SK-N-SH (cell line): ENCODE results near the gene PTPN18. TPM values are rescaled to one million over a fixed set of nuclear protein-coding genes. Genes with fewer than 3 reads are reported as not detected.
"Not testable (repeated sequence)": the region's sequence is repeated elsewhere in the genome, so short reads cannot be mapped to it uniquely, and the experiment has no call there.

Source experiments
- CTCF ChIA-PET: fragments of 300-600, 350-600 bp; formaldehyde crosslinking; extraction: SDS; loops from one replicate; lab custom pipeline; 2021; lab: Yijun Ruan, JAX
- POLR2A ChIA-PET: fragments of 350-600 bp; sonication (Branson Sonifier 250); formaldehyde crosslinking; extraction: SDS; loops from one replicate; lab custom pipeline; 2020; ENCODE audit warnings: antibody characterized with exemption, inconsistent platforms; lab: Yijun Ruan, JAX
- DNase-seq: peaks from one replicate; pipeline ENCODE4 v3.0.0; 2012
- H2AFZ ChIP-seq: fragments of 200-600 bp; sonication (generic); 2 replicates; pipeline ENCODE4 v1.8.1; 2016; ENCODE audit warnings: antibody characterized with exemption, mild to moderate bottlenecking, low read depth
- H3F3A ChIP-seq: fragments of 200-600 bp; sonication (generic); replicated peaks from 2 replicates; pipeline ENCODE3; 2016; ENCODE audit warnings: antibody characterized with exemption, mild to moderate bottlenecking; ENCODE audit not compliant: insufficient read depth
- H3K27ac ChIP-seq, 2 experiments: fragments of 200-500 bp in 1 of 2; fragments of 200-600 bp in 1 of 2; sonication (Bioruptor generic) in 1 of 2; sonication (generic), shearing (Covaris generic) in 1 of 2; 2 replicates each; pipeline versions ENCODE4 v1.5.1 to v1.6.1; 2014 to 2016; ENCODE audit warnings: low read depth in 2 of 2, inconsistent platforms in 1 of 2, low read length in 1 of 2, mild to moderate bottlenecking in 1 of 2, mixed read lengths in 1 of 2
- H3K27me3 ChIP-seq: fragments of 200-600 bp; sonication (generic), shearing (Covaris generic); 2 replicates; pipeline ENCODE4 v1.6.1; 2016; ENCODE audit warnings: mixed run types; ENCODE audit not compliant: insufficient read depth
- H3K36me3 ChIP-seq, 2 experiments: fragments of 200-500 bp in 1 of 2; fragments of 200-600 bp in 1 of 2; sonication (Bioruptor generic) in 1 of 2; sonication (generic) in 1 of 2; replicated peaks in 1 of 2; 2 replicates each; pipeline versions ENCODE3 to v1.5.1; 2014 to 2016; ENCODE audit warnings: low read length in 1 of 2, mild to moderate bottlenecking in 1 of 2; ENCODE audit not compliant: insufficient read depth in 2 of 2, control insufficient read depth in 1 of 2
- H3K4me1 ChIP-seq, 2 experiments: fragments of 200-500 bp in 1 of 2; fragments of 200-600 bp in 1 of 2; sonication (Bioruptor generic) in 1 of 2; sonication (generic), shearing (Covaris generic) in 1 of 2; 2 replicates each; pipeline versions ENCODE4 v1.5.1 to v1.6.1; 2014 to 2016; ENCODE audit warnings: low read depth in 1 of 2, low read length in 1 of 2, mixed run types in 1 of 2; ENCODE audit not compliant: insufficient read depth in 2 of 2, control insufficient read depth in 1 of 2
- H3K4me2 ChIP-seq: fragments of 200-600 bp; sonication (generic), shearing (Covaris generic); 2 replicates; pipeline ENCODE4 v1.6.1; 2017; ENCODE audit warnings: mixed run types
- H3K4me3 ChIP-seq, 2 experiments: fragments of 200-500 bp in 1 of 2; fragments of 200-600 bp in 1 of 2; sonication (Bioruptor generic) in 1 of 2; sonication (generic), shearing (Covaris generic) in 1 of 2; 2 replicates each; pipeline versions ENCODE4 v1.5.1 to v1.8.1; 2014 to 2016; ENCODE audit warnings: low read depth in 2 of 2, inconsistent platforms in 1 of 2, low read length in 1 of 2, mild to moderate bottlenecking in 1 of 2, mixed read lengths in 1 of 2, moderate library complexity in 1 of 2
- H3K79me2 ChIP-seq: fragments of 200-600 bp; sonication (generic); 2 replicates; pipeline ENCODE4 v1.8.1; 2017; ENCODE audit warnings: mild to moderate bottlenecking; ENCODE audit not compliant: insufficient read depth
- H3K9ac ChIP-seq: fragments of 200-600 bp; sonication (generic); 2 replicates; pipeline ENCODE4 v1.6.1; 2017; ENCODE audit warnings: mixed run types
- H3K9me2 ChIP-seq: fragments of 200-600 bp; sonication (generic); 2 replicates; pipeline ENCODE4 v1.6.1; 2017; ENCODE audit warnings: mixed run types
- H3K9me3 ChIP-seq: fragments of 200-600 bp; sonication (generic); 2 replicates; pipeline ENCODE4 v1.6.1; 2017; ENCODE audit warnings: mixed run types, mild to moderate bottlenecking, moderate library complexity
- H4K20me1 ChIP-seq: fragments of 200-600 bp; sonication (generic); 2 replicates; pipeline ENCODE4 v1.6.1; 2017; ENCODE audit warnings: mild to moderate bottlenecking, mixed run types; ENCODE audit not compliant: insufficient read depth
- EP300 ChIP-seq, 2 experiments: IDR thresholded peaks; 2 replicates each; pipeline versions ENCODE4 v1.4.0 to v1.6.1; 2012; ENCODE audit warnings: borderline replicate concordance in 1 of 2, low read depth in 1 of 2, low read length in 1 of 2
- GATA2 ChIP-seq: sonication (generic); formaldehyde crosslinking; IDR thresholded peaks from 2 replicates; pipeline ENCODE4 v1.5.0; 2020; ENCODE audit warnings: mild to moderate bottlenecking, missing genetic modification reagents
- MXI1 ChIP-seq: IDR thresholded peaks from 2 replicates; pipeline ENCODE4 v1.6.1; 2012; ENCODE audit warnings: mild to moderate bottlenecking, low read depth, low read length, improper control_type of control experiment
- NRF1 ChIP-seq: IDR thresholded peaks from 2 replicates; pipeline ENCODE4 v1.6.1; 2012; ENCODE audit warnings: low read depth, mild to moderate bottlenecking, low read length
- RAD21 ChIP-seq: IDR thresholded peaks from 2 replicates; pipeline ENCODE4 v1.6.1; 2012; ENCODE audit warnings: mild to moderate bottlenecking, low read length
- WGBS: methylation state at CpG from one replicate; pipeline ENCODE4 v1.1.6; 2017; ENCODE audit warnings: low lambda C conversion rate; 5-methylcytosine and 5-hydroxymethylcytosine counted together
- polyA plus RNA-seq, 3 experiments: library from polyadenylated mRNA; depleted of rRNA; stranded (reverse); fragments of >200 nt; gene quantifications; 2 replicates each; pipeline ENCODE4 v1.2.3, GENCODE V29; 2012
- TF ChIP-seq, protein P1 (sequence below): IDR thresholded peaks from 2 replicates; pipeline ENCODE4 v1.4.0; 2012; ENCODE audit warnings: low read depth, borderline replicate concordance

The PTPN18 gene
- polyA plus RNA-seq, 1 of the 3 experiments (the other 2 are of a cell fraction) = 30.4 TPM

DNA sequence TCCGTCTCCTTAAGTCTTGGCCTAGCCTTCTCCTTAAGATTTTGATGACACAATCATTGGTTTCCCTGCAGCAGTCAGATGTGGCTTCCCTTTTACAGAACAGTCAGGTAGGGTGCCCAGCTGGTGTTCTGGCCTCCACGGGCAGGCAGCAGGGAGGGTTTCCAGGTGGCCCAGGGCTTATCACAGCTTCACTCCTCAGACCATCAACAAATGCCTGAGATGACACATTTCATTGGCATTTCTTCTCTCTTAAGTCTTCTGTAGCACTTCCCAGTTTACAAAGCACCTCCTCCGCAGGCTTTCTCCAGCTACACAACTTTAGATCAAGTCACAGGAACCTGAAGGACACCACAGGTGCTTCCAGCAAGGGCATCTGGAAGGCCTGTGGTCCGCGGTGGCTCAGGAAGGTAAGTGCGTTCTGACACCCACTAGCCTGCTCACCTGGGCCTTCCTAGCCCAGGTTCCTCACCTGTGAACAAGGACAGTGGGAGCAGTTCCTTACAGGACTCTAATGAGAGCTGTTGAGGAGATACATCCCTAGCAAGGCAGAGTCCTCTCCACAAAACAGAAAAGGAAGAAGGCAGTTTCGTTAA, 37.6 kb downstream of the PTPN18 start:
- CTCF ChIA-PET = interaction anchor here (1.4 kb wide), 1 partner anchor 20 kb away, joined by 4 read pairs; no protein-coding TSS in a partner anchor

DNA sequence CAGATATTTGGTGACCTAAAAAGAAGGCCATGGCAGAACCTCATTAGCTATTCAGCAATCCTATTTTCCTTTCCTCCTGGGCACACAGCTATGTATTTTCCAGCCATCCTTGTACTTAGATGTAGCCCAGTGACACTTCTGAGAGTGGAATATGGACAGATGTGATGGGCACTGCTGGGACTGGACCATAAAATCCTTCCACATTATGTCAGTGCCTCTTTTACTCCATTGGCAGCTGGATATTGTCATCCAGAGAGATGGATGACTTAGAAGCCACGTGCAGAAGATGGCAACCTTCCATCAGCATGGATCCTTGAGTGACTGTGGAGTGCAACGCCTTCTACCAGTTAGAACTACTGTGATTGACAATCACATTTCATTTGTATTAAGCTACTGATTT, 50.4 kb downstream of the PTPN18 start:
- H3K27ac ChIP-seq, H2AFZ ChIP-seq, H3K4me2 ChIP-seq, H3F3A ChIP-seq, CTCF ChIA-PET, H3K9me3 ChIP-seq, DNase-seq, H3K9me2 ChIP-seq, H3K4me1 ChIP-seq, H4K20me1 ChIP-seq, H3K4me3 ChIP-seq, H3K9ac ChIP-seq, H3K36me3 ChIP-seq, POLR2A ChIA-PET, H3K27me3 ChIP-seq, H3K79me2 ChIP-seq: not testable (repeated sequence)
- WGBS = no CpG with 5 or more reads among the region's 2 CpGs

More for the DNA sequence above, 37.6 kb downstream of the PTPN18 start:
- H3K4me3 ChIP-seq = no peak overlapping the region
- H4K20me1 ChIP-seq = no peaks in the 10 kb centered on the region
- H3K27me3 ChIP-seq = no peaks in the 10 kb centered on the region
- H3F3A ChIP-seq = peaks cover 4% of the 10 kb centered on the region
- POLR2A ChIA-PET = no interaction called here
- H3K36me3 ChIP-seq = no peaks in the 10 kb centered on the region
- H3K79me2 ChIP-seq = no peaks in the 10 kb centered on the region
- no peak overlapping the region for H3K27ac ChIP-seq
- WGBS = 88% methylated on average over 7 of the region's 7 CpGs
- TF ChIP-seq, protein P1, sequence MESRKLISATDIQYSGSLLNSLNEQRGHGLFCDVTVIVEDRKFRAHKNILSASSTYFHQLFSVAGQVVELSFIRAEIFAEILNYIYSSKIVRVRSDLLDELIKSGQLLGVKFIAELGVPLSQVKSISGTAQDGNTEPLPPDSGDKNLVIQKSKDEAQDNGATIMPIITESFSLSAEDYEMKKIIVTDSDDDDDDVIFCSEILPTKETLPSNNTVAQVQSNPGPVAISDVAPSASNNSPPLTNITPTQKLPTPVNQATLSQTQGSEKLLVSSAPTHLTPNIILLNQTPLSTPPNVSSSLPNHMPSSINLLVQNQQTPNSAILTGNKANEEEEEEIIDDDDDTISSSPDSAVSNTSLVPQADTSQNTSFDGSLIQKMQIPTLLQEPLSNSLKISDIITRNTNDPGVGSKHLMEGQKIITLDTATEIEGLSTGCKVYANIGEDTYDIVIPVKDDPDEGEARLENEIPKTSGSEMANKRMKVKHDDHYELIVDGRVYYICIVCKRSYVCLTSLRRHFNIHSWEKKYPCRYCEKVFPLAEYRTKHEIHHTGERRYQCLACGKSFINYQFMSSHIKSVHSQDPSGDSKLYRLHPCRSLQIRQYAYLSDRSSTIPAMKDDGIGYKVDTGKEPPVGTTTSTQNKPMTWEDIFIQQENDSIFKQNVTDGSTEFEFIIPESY = no peak
- TF ChIP-seq RAD21 (no peak), GATA2 (CRISPR knock-in tag) (no peak), MXI1 (no peak), NRF1 (no peak), EP300 (IDR thresholded peaks at IDR 0.05; ENCODE audit: borderline replicate concordance in 1 of 2, low read depth in 1 of 2, low read length in 1 of 2) (no peak)
- DNase-seq = no peak
- H3K9me3 ChIP-seq = no peaks in the 10 kb centered on the region
- H3K4me2 ChIP-seq = no peak overlapping the region
- H2AFZ ChIP-seq = no peak overlapping the region
- no peak overlapping the region for H3K9ac ChIP-seq
- H3K4me1 ChIP-seq = peaks cover 0 to 10% of the 10 kb centered on the region in 2 experiments; a peak in 1 of 4 replicates
- H3K9me2 ChIP-seq = no peaks in the 10 kb centered on the region

DNA sequence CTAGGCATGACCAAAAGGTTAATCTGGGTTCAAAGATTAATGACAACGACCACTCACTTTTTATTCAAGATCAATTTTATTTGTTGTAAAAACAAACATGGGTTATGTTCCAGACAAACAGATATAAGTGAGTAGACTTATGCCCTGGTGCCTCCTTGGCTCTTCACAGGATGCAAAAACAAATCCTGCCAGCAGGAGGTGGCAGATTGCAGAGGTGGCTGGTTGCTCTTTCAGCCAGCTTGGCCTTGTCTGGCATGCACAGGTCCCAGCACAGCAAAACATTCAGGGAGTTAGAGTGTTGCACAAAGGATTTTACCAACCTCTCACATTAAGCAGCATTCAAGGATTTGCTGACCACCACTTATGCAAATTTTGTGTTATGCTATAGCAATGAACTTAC, 60.8 kb downstream of the PTPN18 start:
- H3K79me2 ChIP-seq, CTCF ChIA-PET, H3K36me3 ChIP-seq, H3K27me3 ChIP-seq, H3K9me3 ChIP-seq, H3K9ac ChIP-seq, H3K4me2 ChIP-seq, H3K4me3 ChIP-seq, H3F3A ChIP-seq, H4K20me1 ChIP-seq, DNase-seq, H3K4me1 ChIP-seq, POLR2A ChIA-PET, H2AFZ ChIP-seq, H3K9me2 ChIP-seq, H3K27ac ChIP-seq: not testable (repeated sequence)
- WGBS = 20% methylated on average over 1 of the region's 1 CpG

DNA sequence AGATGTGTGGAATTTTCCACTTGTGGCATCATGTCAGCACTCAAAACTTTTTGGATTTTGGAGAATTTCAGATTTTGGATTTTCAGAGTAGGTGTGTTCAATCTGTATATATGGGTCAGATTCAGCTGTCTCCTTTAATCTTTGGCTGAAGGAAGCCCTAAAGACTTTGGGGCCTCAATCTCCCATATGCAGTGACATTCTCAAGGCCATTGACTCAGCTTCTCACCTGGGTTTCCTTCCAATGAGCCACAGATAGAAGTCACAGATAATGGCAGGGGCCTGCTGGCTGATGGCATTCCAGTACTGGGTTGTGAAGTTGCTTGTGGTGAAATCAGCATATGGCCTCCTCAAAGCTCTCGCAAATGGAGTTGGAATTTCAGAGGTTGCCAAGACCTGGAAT, 63.0 kb downstream of the PTPN18 start:
- H3K27ac ChIP-seq, H3K9me2 ChIP-seq, H4K20me1 ChIP-seq, H3K9ac ChIP-seq, H3K4me1 ChIP-seq, CTCF ChIA-PET, POLR2A ChIA-PET, DNase-seq, H3K4me2 ChIP-seq, H3F3A ChIP-seq, H3K27me3 ChIP-seq, H2AFZ ChIP-seq, H3K36me3 ChIP-seq, H3K9me3 ChIP-seq, H3K4me3 ChIP-seq, H3K79me2 ChIP-seq: not testable (repeated sequence)
- 77% methylated on average over 1 of the region's 1 CpG for WGBS
